ENCODE data around the gene CACNA2D3.

DNA sequence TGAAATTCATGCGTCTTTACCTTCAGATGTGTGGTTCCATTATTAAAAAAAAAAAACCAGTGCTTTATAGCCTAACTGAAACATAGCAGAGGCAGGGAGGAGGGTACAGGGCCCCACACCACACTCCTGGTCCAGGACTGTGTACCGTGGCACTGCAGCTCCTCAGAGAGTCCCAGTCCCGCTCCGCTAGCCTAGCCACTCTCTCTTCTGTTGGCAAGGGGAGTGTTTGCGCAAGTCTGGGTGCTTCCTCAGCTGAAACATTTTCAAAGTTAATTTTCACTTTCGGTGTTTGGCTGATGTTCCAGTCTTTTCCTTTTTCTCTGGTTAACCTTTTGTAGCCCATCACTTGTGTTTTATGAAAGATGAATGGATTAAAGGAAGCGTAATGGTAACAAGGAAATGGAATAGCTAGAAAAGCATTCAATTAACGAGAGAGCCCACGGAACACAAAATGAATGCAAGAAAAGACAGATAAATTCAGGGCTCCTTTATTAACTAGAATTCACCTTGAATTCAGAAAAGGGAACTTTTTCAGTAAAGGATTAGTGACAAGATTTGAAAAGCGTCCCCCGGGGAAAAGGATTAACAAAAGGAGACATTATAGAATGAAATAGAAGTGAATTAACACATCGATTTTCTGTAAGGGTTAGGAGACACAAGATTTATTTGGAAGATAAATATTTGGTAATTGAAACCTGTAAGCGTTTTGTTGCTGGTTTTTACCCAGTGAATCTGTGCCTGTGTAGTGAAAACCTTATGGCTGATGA, 177.0 kb downstream of the CACNA2D3 start:
- TF ChIP-seq CTCF (conservative IDR thresholded peaks at IDR 0.05; ENCODE audit: low read length) (no peak), EZH2phosphoT487 (IDR thresholded peaks at IDR 0.05; ENCODE audit: borderline replicate concordance, low read depth, low read length) (no peak)
